HCT116 (cell line): ENCODE measurements around the gene RBM11. TPM values are rescaled to one million over a fixed set of nuclear protein-coding genes. Genes with fewer than 3 reads are reported as not detected.

Experiments
- ATAC-seq: fragments of 200-7000 bp; cut with Tn5 transposase; 2 replicates; pipeline ENCODE4 v1.9.1; 2020; ENCODE audit warnings: mild to moderate bottlenecking, moderate library complexity
- BruUV-seq: library from RNA; stranded (reverse); fragments of 400-500 nt; replicated peaks from 2 replicates; lab custom pipeline; 2021; lab: Mats Ljungman, UMichigan
- CTCF ChIA-PET: fragments of 300-600 bp; sonication (Branson Sonifier 250); formaldehyde crosslinking; loops from one replicate; lab custom pipeline; 2021; ENCODE audit warnings: antibody characterized with exemption; lab: Charles Lee
- POLR2A ChIA-PET: fragments of 300-600, 350-600 bp; sonication (Branson Sonifier 250); formaldehyde crosslinking; loops from one replicate; lab custom pipeline; 2021; ENCODE audit warnings: antibody characterized with exemption; lab: Charles Lee
- RAD21 ChIA-PET, 2 experiments: fragments of 300-600 bp; sonication (Branson Sonifier 250); formaldehyde crosslinking; loops; one replicate each; lab custom pipeline; 2023; ENCODE audit warnings: low total read pairs in 2 of 2; ENCODE audit not compliant: uncharacterized antibody in 2 of 2, unreplicated experiment in 2 of 2, low non-redundant PET in 1 of 2; lab: Charles Lee
- DNase-seq: peaks from one replicate; pipeline ENCODE4 v3.0.0-alpha.2; 2010; ENCODE audit warnings: low read depth, low spot score
- H2AFZ ChIP-seq: fragments of 200-600 bp; shearing (Covaris generic), sonication (generic); 2 replicates; pipeline ENCODE4 v1.6.1; 2017; ENCODE audit warnings: low read depth, mixed run types, mixed read lengths, antibody characterized with exemption, low read length; ENCODE audit not compliant: poor library complexity, severe bottlenecking
- H3K27ac ChIP-seq: 2 replicates; pipeline ENCODE4 v1.5.1; 2012; ENCODE audit warnings: low read depth, low read length
- H3K27me3 ChIP-seq: fragments of 200-600 bp; sonication (generic); 2 replicates; pipeline ENCODE4 v1.6.1; 2016; ENCODE audit warnings: mixed run types, low read length, mixed read lengths; ENCODE audit not compliant: insufficient read depth
- H3K36me3 ChIP-seq, 2 experiments: fragments of 200-500 bp in 1 of 2; fragments of 200-600 bp in 1 of 2; sonication (Bioruptor generic) in 1 of 2; sonication (generic) in 1 of 2; 2 replicates each; pipeline versions ENCODE4 v1.5.1 to v1.6.1; 2014 to 2016; ENCODE audit warnings: low read length in 2 of 2, inconsistent platforms in 1 of 2, mixed read lengths in 1 of 2, mixed run types in 1 of 2; ENCODE audit not compliant: insufficient read depth in 2 of 2, control insufficient read depth in 1 of 2
- H3K4me1 ChIP-seq, 2 experiments: fragments of 200-600 bp in 1 of 2; sonication (generic) in 1 of 2; 2 replicates each; pipeline versions ENCODE4 v1.5.1 to v1.6.1; 2012 to 2017; ENCODE audit warnings: low read length in 2 of 2, inconsistent platforms in 1 of 2, mild to moderate bottlenecking in 1 of 2, mixed read lengths in 1 of 2, mixed run types in 1 of 2, moderate library complexity in 1 of 2; ENCODE audit not compliant: insufficient read depth in 2 of 2, control insufficient read depth in 1 of 2
- H3K4me2 ChIP-seq: fragments of 200-600 bp; sonication (generic); 2 replicates; pipeline ENCODE4 v1.6.1; 2017; ENCODE audit warnings: mixed run types, low read length, mixed read lengths
- H3K4me3 ChIP-seq, 2 experiments: fragments of 200-600 bp in 1 of 2; sonication (generic) in 1 of 2; replicated peaks in 1 of 2; 2 replicates each; pipeline ENCODE4 v1.5.1; 2011 to 2016; ENCODE audit warnings: low read length in 2 of 2, control low read depth in 1 of 2, low read depth in 1 of 2, mild to moderate bottlenecking in 1 of 2, mixed read lengths in 1 of 2, mixed run types in 1 of 2
- H3K79me2 ChIP-seq: fragments of 200-600 bp; sonication (generic); 2 replicates; pipeline ENCODE4 v1.6.1; 2017; ENCODE audit warnings: mild to moderate bottlenecking, mixed run types, low read length, moderate library complexity, mixed read lengths; ENCODE audit not compliant: insufficient read depth
- H3K9ac ChIP-seq: fragments of 200-600 bp; sonication (generic); 2 replicates; pipeline ENCODE4 v1.6.1; 2016; ENCODE audit warnings: low read length, mixed read lengths
- H3K9me2 ChIP-seq: fragments of 200-600 bp; sonication (generic), shearing (Covaris generic); 2 replicates; pipeline ENCODE4 v1.6.1; 2017; ENCODE audit warnings: mixed run types, mild to moderate bottlenecking, moderate library complexity; ENCODE audit not compliant: insufficient read depth
- H3K9me3 ChIP-seq, 2 experiments: fragments of 200-500 bp in 1 of 2; fragments of 200-600 bp in 1 of 2; sonication (Bioruptor generic) in 1 of 2; sonication (generic) in 1 of 2; 2 replicates each; pipeline ENCODE4 v1.6.1; 2014 to 2017; ENCODE audit warnings: low read length in 2 of 2, mixed read lengths in 2 of 2, inconsistent platforms in 1 of 2, low read depth in 1 of 2, mild to moderate bottlenecking in 1 of 2, mixed run types in 1 of 2, moderate library complexity in 1 of 2; ENCODE audit not compliant: control insufficient read depth in 1 of 2, insufficient read depth in 1 of 2
- H4K20me1 ChIP-seq: fragments of 200-600 bp; sonication (generic), shearing (Covaris generic); 2 replicates; pipeline ENCODE4 v1.6.1; 2017; ENCODE audit warnings: mixed run types, mild to moderate bottlenecking, moderate library complexity; ENCODE audit not compliant: insufficient read depth
- CBX3 ChIP-seq: IDR thresholded peaks from 2 replicates; pipeline ENCODE4 v1.6.1; 2012; ENCODE audit warnings: low read depth
- CTCF ChIP-seq, 3 experiments: fragments of 200-600 bp in 1 of 3; sonication (generic) in 1 of 3; IDR thresholded peaks in 2 of 3; conservative IDR thresholded peaks in 1 of 3; 2 replicates each; pipeline ENCODE4 v1.5.1; 2012 to 2017; ENCODE audit warnings: low read depth in 2 of 3, low read length in 2 of 3, antibody characterized with exemption in 1 of 3, borderline replicate concordance in 1 of 3, control low read depth in 1 of 3, mild to moderate bottlenecking in 1 of 3, mixed read lengths in 1 of 3, mixed run types in 1 of 3, moderate library complexity in 1 of 3; ENCODE audit not compliant: insufficient read depth in 1 of 3
- EGR1 ChIP-seq: IDR thresholded peaks from 2 replicates; pipeline ENCODE4 v1.6.1; 2012; ENCODE audit warnings: low read depth
- ELF1 ChIP-seq: IDR thresholded peaks from 2 replicates; pipeline ENCODE4 v1.6.1; 2012; ENCODE audit warnings: low read depth, borderline replicate concordance
- EZH2phosphoT487 ChIP-seq: fragments of 200-600 bp; IDR thresholded peaks from 2 replicates; pipeline ENCODE4 v1.6.1; 2018; ENCODE audit warnings: antibody characterized with exemption, borderline replicate concordance
- JUND ChIP-seq: IDR thresholded peaks from 2 replicates; pipeline ENCODE4 v1.6.1; 2012
- POLR2AphosphoS5 ChIP-seq: IDR thresholded peaks from 2 replicates; pipeline ENCODE4 v1.6.1; 2011; ENCODE audit warnings: mild to moderate bottlenecking, low read depth, low read length, moderate library complexity
- SP1 ChIP-seq: IDR thresholded peaks from 2 replicates; pipeline ENCODE4 v1.6.1; 2012; ENCODE audit warnings: low read depth
- YY1 ChIP-seq: IDR thresholded peaks from 2 replicates; pipeline ENCODE4 v1.6.1; 2011; ENCODE audit warnings: low read length, low read depth, moderate library complexity, mild to moderate bottlenecking; ENCODE audit not compliant: insufficient replicate concordance; ENCODE audit errors: extremely low read depth
- ZFX ChIP-seq: fragments of 450-650 bp; IDR thresholded peaks from 2 replicates; pipeline ENCODE4 v1.6.1; 2017
- ZNF274 ChIP-seq: fragments of 200-500 bp; sonication (Bioruptor generic); IDR thresholded peaks from 2 replicates; pipeline ENCODE4 v1.6.1; 2014; ENCODE audit warnings: mild to moderate bottlenecking, low read depth, low read length, inconsistent platforms
- intact Hi-C: fragments of 100-400 bp; cut with micrococcal nuclease; formaldehyde crosslinking; loops from 2 replicates; pipeline ENCODE4 v1.10.0; 2022
- total RNA-seq: library from RNA; stranded (reverse); gene quantifications from one replicate; pipeline ENCODE4 v1.2.1, GENCODE V29; 2021; ENCODE audit not compliant: unreplicated experiment
- TF ChIP-seq, protein P1 (sequence below): IDR thresholded peaks from 2 replicates; pipeline ENCODE4 v1.6.1; 2011; ENCODE audit warnings: mild to moderate bottlenecking, low read length, moderate library complexity; ENCODE audit not compliant: insufficient replicate concordance; ENCODE audit errors: extremely low read depth
- TF ChIP-seq, protein P2 (sequence below): IDR thresholded peaks from 2 replicates; pipeline ENCODE4 v1.6.1; 2012

RBM11 gene
- total RNA-seq, 1 experiment from 2014 or later, result not detected

DNA sequence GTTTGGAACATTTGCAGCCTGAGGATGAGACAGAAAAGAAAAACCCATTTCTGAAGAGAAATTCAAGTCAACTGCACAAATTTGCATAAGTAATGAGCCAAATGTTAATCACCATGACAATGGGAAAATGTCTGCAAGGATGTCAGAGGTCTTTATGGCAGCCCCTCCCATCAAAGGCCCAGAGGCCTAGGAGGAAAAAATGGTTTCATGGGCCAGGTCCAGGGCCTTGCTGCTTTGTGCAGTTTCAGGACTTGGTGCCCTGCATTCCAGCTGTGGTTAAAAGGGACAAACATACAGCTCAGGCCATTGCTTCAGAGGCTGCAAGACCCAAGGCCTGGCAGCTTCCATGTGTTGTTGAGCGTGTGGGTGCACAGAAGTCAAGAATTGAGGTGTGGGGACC, 13.4 kb downstream of the RBM11 start:
- H3K4me3 ChIP-seq, result no peak overlapping the region
- H3K27me3 ChIP-seq, result no peaks in the 10 kb centered on the region
- H3K36me3 ChIP-seq, result no peaks in the 10 kb centered on the region
- peaks cover 0 to 16% of the 10 kb centered on the region in 2 experiments; a peak in 1 of 4 replicates for H3K9me3 ChIP-seq
- no TSS peak for BruUV-seq
- H3K79me2 ChIP-seq, result no peaks in the 10 kb centered on the region
- H4K20me1 ChIP-seq, result no peaks in the 10 kb centered on the region
- H3K27ac ChIP-seq, result no peak overlapping the region
- no peak for DNase-seq
- TF ChIP-seq POLR2AphosphoS5, result no peak
- no peak for TF ChIP-seq JUND
- TF ChIP-seq ELF1, result no peak
- no peak for TF ChIP-seq EZH2phosphoT487
- no peak for TF ChIP-seq SP1
- no peak for TF ChIP-seq YY1
- TF ChIP-seq ZFX, result no peak
- TF ChIP-seq CBX3, result no peak
- no peak for TF ChIP-seq CTCF (IDR thresholded peaks at IDR 0.05 in 2 of 3, conservative IDR thresholded peaks at IDR 0.05 in 1 of 3; ENCODE audit: borderline replicate concordance in 1 of 3, insufficient read depth in 1 of 3, low read depth in 2 of 3, low read length in 2 of 3)
- TF ChIP-seq, all 23 proteins: peak for 0
- POLR2A ChIA-PET, result no interaction called here
- intact Hi-C loops, result no loop called here
- ATAC-seq, result no peak
- Histone ChIP-seq H3K4me2 (no peak overlapping the region), H2AFZ (no peak overlapping the region), H3K9ac (no peak overlapping the region), H3K9me2 (no peaks in the 10 kb centered on the region), H3K4me1 (no peaks in the 10 kb centered on the region)
- CTCF ChIA-PET, result no interaction called here
- RAD21 ChIA-PET, result no interaction called here

DNA sequence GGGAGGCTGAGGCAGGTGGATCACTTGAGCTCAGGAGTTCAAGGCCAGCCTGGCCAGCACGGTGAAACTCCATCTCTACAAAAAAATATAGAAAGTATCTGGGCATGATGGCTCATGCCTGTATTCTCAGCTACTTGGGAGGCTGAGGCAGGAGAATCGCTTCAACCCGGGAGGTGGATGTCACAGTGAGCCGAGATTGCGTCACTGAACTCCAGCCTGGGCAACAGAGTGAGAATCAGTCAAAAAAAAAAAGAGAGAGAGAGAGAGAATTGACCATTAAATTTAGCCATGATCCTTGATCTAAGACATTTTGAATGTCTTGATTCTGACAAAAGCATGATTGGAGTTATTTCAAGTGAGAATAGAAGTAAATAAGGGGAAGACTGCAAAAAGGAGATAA, 19.1 kb downstream of the RBM11 start:
- CTCF ChIA-PET, result no interaction called here
- Histone ChIP-seq H3K27me3 (no peaks in the 10 kb centered on the region), H2AFZ (no peak overlapping the region), H3K4me2 (no peak overlapping the region), H3K9me2 (no peaks in the 10 kb centered on the region), H3K9ac (no peak overlapping the region), H3K4me3 (no peak overlapping the region), H3K79me2 (no peaks in the 10 kb centered on the region), H3K4me1 (no peaks in the 10 kb centered on the region), H3K27ac (no peak overlapping the region), H4K20me1 (no peaks in the 10 kb centered on the region), H3K9me3 (no peaks in the 10 kb centered on the region; a peak in 1 of 4 replicates), H3K36me3 (no peaks in the 10 kb centered on the region)
- TF ChIP-seq ZNF274 (no peak), ZFX (no peak), EGR1 (no peak), YY1 (no peak), EZH2phosphoT487 (no peak), JUND (no peak), ELF1 (no peak)
- TF ChIP-seq, protein P1, sequence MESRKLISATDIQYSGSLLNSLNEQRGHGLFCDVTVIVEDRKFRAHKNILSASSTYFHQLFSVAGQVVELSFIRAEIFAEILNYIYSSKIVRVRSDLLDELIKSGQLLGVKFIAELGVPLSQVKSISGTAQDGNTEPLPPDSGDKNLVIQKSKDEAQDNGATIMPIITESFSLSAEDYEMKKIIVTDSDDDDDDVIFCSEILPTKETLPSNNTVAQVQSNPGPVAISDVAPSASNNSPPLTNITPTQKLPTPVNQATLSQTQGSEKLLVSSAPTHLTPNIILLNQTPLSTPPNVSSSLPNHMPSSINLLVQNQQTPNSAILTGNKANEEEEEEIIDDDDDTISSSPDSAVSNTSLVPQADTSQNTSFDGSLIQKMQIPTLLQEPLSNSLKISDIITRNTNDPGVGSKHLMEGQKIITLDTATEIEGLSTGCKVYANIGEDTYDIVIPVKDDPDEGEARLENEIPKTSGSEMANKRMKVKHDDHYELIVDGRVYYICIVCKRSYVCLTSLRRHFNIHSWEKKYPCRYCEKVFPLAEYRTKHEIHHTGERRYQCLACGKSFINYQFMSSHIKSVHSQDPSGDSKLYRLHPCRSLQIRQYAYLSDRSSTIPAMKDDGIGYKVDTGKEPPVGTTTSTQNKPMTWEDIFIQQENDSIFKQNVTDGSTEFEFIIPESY, result no peak
- TF ChIP-seq, protein P2, sequence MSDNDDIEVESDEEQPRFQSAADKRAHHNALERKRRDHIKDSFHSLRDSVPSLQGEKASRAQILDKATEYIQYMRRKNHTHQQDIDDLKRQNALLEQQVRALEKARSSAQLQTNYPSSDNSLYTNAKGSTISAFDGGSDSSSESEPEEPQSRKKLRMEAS, result no peak
- intact Hi-C loops, result no loop called here
- ATAC-seq (no peak), DNase-seq (no peak)
- POLR2A ChIA-PET, result no interaction called here
- RAD21 ChIA-PET, result no interaction called here
- no TSS peak for BruUV-seq
